DMS53 treated with DMSO at 0.1 percent for 48 hours (cell line): ENCODE results near the gene MAP2K7.
A peak's percentile ranks its signal among the peaks of the same experiment; 100 is the strongest.
"Not testable (repeated sequence)": the region's sequence is repeated elsewhere in the genome, so short reads cannot be mapped to it uniquely, and the experiment has no call there.

Experiments
- DNase-seq: peaks from one replicate; lab custom pipeline; 2025; ENCODE audit not compliant: unreplicated experiment; lab: John Stamatoyannopoulos, UW

MAP2K7 gene

GRCh38 chr19:7883105-7883504 is 20.6 kb upstream of the MAP2K7 start:
- DNase-seq, result peak; percentile 26

GRCh38 chr19:7883796-7884570 is 19.7 kb upstream of the MAP2K7 start:
- DNase-seq, result no peak

DNA sequence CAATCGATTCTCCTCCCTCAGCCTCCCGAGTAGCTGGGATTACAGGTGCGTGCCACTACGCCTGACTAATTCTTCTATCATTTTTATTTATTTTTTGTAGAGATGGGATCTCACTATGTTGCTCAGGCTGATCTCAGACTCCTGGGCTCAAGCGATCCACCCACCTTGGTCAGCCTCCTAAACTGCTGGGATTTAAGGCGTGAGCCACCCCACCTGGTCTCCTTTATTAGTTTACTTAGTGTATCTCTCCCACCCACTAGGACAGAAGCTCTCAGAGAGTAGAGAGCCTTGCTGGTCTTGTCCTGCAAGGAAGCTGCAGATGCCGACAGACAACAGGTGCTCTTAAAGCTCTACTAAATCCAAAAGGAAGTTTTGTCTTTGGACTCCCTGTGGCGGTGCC is 17.9 kb upstream of the MAP2K7 start:
- DNase-seq, result no peak

GRCh38 chr19:7887408-7888144 is 16.1 kb upstream of the MAP2K7 start:
- DNase-seq, result no peak

- peak; percentile 11 for DNase-seq
These were observed 15.4 kb upstream of the MAP2K7 start, which contains the start of gene LRRC8E for GRCh38 chr19:7888145-7888825. Gene LRRC8E, plus strand, starts transcription at chr19:7888510. Its CDS starts 7,094 bp downstream, at chr19:7895604.

- DNase-seq, result no peak
These were observed 14.9 kb upstream of the MAP2K7 start for GRCh38 chr19:7888826-7889217.

GRCh38 chr19:7893362-7894101 is 10.1 kb upstream of the MAP2K7 start:
- not testable (repeated sequence) for DNase-seq

GRCh38 chr19:7894612-7895309 is 8.9 kb upstream of the MAP2K7 start:
- no peak for DNase-seq

DNA sequence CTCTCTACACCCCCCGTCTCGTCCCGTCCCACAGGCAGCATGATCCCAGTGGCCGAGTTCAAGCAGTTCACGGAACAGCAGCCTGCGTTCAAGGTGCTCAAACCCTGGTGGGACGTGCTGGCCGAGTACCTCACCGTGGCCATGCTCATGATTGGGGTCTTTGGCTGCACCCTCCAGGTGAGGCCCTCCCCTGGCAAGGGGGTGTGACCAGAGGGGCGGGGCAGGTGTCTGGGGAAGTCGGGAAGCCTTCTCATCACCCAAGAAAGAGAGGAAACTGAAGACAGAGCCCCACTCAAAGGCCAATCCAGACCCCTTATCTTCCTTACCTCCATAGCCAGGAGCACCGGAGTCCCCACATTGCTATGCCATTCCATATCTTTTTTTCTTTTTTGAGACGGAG is 8.1 kb upstream of the MAP2K7 start:
- no peak for DNase-seq

DNA sequence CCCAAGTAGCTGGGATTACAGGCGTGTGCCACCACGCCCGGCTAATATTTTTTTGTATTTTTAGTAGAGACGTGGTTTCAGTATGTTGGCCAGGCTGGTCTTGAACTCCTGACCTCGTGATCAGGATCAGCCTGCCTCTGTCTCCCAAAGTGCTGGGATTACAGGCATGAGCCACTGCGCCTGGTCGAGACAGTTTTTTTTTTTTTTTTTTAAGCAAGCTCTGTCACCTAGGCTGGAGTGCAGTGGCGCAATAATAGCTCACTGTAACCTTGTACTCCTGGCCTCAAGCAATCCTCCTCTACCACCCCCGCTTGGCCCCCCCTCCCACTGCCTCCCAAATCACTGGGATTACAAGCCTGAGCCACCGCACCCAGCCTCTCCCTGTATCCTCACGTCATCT is 6.4 kb upstream of the MAP2K7 start:
- DNase-seq, result no peak

GRCh38 chr19:7898967-7899366 is 4.7 kb upstream of the MAP2K7 start:
- DNase-seq, result no peak

GRCh38 chr19:7899751-7900378 is 3.8 kb upstream of the MAP2K7 start:
- DNase-seq, result no peak

DNA sequence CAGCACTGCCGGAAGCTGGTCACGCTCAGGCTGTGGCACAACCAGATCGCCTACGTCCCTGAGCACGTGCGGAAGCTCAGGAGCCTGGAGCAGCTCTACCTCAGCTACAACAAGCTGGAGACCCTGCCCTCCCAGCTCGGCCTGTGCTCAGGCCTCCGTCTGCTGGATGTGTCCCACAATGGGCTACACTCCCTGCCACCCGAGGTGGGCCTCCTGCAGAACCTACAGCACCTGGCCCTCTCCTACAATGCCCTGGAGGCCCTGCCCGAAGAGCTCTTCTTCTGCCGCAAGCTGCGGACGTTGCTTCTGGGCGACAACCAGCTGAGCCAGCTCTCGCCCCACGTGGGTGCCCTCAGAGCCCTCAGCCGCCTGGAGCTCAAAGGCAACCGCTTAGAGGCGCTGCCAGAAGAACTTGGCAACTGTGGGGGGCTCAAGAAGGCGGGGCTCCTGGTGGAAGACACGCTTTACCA is 3.2 kb upstream of the MAP2K7 start:
- DNase-seq, result no peak

DNA sequence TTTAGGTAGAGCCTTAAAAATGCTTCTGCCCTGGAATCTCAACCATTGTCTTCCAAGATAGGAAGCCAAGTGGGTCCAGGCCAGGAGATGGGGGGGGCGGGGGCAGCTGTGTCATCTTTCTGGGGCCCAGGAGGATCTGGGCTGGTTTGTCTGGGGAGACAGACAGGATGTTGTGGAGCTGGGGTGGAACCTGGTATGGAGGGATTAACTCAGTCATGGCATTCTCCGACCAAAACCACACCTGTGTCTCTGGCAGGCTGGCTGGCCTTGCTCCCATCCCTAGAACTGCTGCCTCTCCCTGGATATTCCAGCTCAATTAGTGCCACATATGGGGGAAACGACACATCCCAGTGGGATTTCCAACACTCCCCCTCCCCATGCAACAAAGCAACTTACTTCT is 2.7 kb upstream of the MAP2K7 start:
- no peak for DNase-seq

DNA sequence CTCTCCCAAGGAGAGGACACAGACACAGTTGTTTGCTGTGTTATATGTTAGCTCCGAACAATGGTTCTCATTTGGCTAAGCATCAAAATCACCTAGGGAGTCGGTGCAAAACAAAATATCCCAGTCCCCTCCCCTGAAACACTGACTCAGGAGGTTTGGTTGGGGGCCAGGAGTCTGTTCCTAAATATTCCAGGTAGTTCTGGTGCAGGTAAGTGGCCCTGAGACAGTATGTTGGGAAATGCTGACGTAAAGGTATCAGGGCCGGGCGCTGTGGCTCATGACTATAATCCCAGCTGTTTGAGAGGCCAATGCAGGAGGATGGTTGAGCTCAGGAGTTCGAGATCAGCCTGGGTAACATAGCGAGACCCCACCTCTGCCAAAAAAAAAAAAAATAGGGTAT is 2.3 kb upstream of the MAP2K7 start:
- no peak for DNase-seq

DNA sequence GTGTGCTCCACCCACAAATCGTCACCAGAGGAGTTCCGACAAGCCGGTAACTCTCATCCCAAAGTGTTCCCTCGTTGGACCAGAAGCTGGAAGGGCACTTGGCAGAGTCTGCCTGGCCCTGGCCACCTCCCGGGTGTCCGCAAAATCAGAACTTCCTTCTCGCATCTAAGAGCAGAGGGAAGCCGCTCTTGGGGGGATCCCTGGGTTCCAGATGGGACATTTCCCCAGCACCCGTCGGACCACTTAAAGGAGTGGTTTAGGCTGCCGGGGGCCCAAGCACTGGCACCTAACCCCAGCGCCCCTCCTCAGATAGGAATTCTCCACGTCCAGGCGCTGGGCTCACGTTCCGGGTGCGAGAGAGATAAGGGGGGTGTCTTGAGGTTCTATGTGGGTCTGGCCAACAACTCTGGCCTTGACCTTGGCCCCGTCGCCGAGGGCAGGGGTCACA is 857 bp upstream of the MAP2K7 start:
- DNase-seq, result no peak

GRCh38 chr19:7904074-7905020 is 670 bp downstream of the MAP2K7 start:
- DNase-seq, result no peak

DNA sequence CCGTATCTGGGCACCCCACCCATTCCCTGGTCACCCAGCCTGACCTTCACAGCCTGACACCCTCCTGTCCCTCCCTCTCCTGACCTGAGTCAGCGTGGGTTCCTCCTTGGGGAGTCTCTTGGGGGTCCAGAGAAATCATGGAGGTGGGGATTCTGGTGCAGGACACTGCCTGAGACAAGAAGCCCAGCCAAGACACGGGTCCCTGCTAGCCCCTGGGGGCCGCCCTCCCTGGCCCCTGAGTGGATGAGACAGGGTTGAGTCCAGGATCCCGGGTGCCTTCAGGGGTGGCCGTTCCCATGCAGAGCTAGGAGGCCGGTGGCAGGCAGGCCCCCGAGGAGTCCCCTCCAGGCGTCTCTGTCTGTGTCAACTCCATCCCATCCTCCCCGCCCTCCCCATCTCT is 1.6 kb downstream of the MAP2K7 start:
- no peak for DNase-seq

DNA sequence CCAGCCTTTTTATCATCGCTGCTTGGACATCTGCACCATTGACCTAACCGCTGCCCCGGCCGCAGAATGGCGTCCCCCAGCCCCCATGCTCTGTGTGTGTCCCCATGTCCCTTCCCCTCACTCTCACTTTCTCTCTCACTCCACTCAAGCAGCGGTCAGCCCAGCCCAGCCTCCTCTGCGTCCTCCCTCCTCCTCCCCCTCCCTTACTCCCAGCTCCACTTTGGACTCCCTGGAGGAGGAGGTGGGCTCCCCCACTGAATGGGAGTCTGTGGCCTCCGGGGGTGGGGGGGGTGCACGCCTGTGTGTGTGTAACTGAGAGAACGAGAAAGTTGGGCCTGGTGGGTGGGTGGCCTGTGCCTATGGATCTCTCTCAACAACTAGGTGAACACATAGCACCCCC is 2.2 kb downstream of the MAP2K7 start:
- DNase-seq, result no peak
